ENCODE data around the gene MAJIN.

- TF ChIP-seq CTCF (conservative IDR thresholded peaks at IDR 0.05; ENCODE audit: low read depth in 2 of 2) (no peak), REST (IDR thresholded peaks at IDR 0.05; ENCODE audit: unreplicated experiment) (no peak), STAT1 (IDR thresholded peaks at IDR 0.05; ENCODE audit: unreplicated experiment) (no peak), EZH2 (IDR thresholded peaks at IDR 0.05; ENCODE audit: low read depth, unreplicated experiment) (no peak), EZH2phosphoT487 (IDR thresholded peaks at IDR 0.05; ENCODE audit: unreplicated experiment) (no peak), CREB1 (CRISPR knock-in tag; IDR thresholded peaks at IDR 0.05; ENCODE audit: low read depth) (no peak), POLR2AphosphoS5 (IDR thresholded peaks at IDR 0.05; ENCODE audit: low read depth) (no peak), ZNF331 (CRISPR knock-in tag; IDR thresholded peaks at IDR 0.05; ENCODE audit: low read depth) (no peak), ZNF114 (CRISPR knock-in tag; IDR thresholded peaks at IDR 0.05) (no peak)
These were observed 30.8 kb upstream of the MAJIN start for GRCh38 chr11:65002706-65003105.
